ENCODE results near the gene LRRC49.

Gene LRRC49

GRCh38 chr15:70947351-70948335, 55.0 kb downstream of the LRRC49 start:
- H2AFZ ChIP-seq (ENCODE audit: low read depth, low read length): no peak overlapping the region
- H3K4me1 ChIP-seq (ENCODE audit: insufficient read depth, low read length): no peaks in the 10 kb centered on the region; the same call in 1 of the 2 replicates
- ATAC-seq (ENCODE audit: insufficient read depth, low read depth) (no peak), DNase-seq (no peak)
- no peaks in the 10 kb centered on the region for H3K36me3 ChIP-seq (ENCODE audit: insufficient read depth, low read length)
- H4K20me1 ChIP-seq (ENCODE audit: insufficient read depth, low read length): no peaks in the 10 kb centered on the region
- H3K9ac ChIP-seq (ENCODE audit: low read depth, low read length): no peak overlapping the region
- no peak overlapping the region for H3K27ac ChIP-seq (ENCODE audit: low read length)
- H3K27me3 ChIP-seq (ENCODE audit: insufficient read depth, low read length, poor library complexity): no peaks in the 10 kb centered on the region
- no peak overlapping the region for H3K4me2 ChIP-seq (ENCODE audit: insufficient read depth, low read length)
- TF ChIP-seq, protein P1, sequence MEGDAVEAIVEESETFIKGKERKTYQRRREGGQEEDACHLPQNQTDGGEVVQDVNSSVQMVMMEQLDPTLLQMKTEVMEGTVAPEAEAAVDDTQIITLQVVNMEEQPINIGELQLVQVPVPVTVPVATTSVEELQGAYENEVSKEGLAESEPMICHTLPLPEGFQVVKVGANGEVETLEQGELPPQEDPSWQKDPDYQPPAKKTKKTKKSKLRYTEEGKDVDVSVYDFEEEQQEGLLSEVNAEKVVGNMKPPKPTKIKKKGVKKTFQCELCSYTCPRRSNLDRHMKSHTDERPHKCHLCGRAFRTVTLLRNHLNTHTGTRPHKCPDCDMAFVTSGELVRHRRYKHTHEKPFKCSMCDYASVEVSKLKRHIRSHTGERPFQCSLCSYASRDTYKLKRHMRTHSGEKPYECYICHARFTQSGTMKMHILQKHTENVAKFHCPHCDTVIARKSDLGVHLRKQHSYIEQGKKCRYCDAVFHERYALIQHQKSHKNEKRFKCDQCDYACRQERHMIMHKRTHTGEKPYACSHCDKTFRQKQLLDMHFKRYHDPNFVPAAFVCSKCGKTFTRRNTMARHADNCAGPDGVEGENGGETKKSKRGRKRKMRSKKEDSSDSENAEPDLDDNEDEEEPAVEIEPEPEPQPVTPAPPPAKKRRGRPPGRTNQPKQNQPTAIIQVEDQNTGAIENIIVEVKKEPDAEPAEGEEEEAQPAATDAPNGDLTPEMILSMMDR (IDR thresholded peaks at IDR 0.05; ENCODE audit: borderline replicate concordance, extremely low read depth, low read length, poor library complexity, severe bottlenecking): no peak
- TF ChIP-seq EZH2 (IDR thresholded peaks at IDR 0.05; ENCODE audit: borderline replicate concordance, low read depth, low read length, severe bottlenecking): no peak
- no peaks in the 10 kb centered on the region for H3K9me3 ChIP-seq (ENCODE audit: insufficient read depth, low read length, severe bottlenecking)
- H3K4me3 ChIP-seq (ENCODE audit: low read depth in 1 of 2, low read length in 2 of 2): no peak overlapping the region
- no peaks in the 10 kb centered on the region for H3K79me2 ChIP-seq (ENCODE audit: insufficient read depth, low read length)

DNA sequence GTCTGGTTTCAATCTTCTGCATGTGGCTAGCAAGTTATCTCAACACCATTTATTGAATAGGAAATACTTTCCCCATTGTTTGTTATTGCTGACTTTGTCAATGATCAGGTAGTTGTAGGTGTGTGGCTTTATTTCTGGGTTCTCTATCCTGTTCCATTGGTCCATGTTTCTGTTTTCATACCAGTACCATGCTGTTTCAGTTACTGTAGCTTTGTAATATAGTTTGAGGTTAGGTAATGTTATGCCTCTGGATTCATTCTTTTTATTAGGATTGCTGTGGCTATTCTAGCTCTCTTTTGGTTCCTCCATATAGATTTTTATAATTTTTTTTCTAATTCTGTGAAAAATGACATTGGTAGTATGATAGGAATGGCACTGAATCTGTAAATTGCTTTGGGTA, 58.3 kb downstream of the LRRC49 start:
- no peaks in the 10 kb centered on the region for H3K79me2 ChIP-seq (ENCODE audit: insufficient read depth, low read length)
- H3K36me3 ChIP-seq (ENCODE audit: insufficient read depth, low read length): no peaks in the 10 kb centered on the region
- H3K9me3 ChIP-seq (ENCODE audit: insufficient read depth, low read length, severe bottlenecking): no peaks in the 10 kb centered on the region
- TF ChIP-seq, protein P1 (IDR thresholded peaks at IDR 0.05; ENCODE audit: borderline replicate concordance, extremely low read depth, low read length, poor library complexity, severe bottlenecking): no peak
- TF ChIP-seq EZH2 (IDR thresholded peaks at IDR 0.05; ENCODE audit: borderline replicate concordance, low read depth, low read length, severe bottlenecking): no peak
- H3K4me3 ChIP-seq (ENCODE audit: low read depth in 1 of 2, low read length in 2 of 2): no peak overlapping the region
- H3K4me2 ChIP-seq (ENCODE audit: insufficient read depth, low read length): no peak overlapping the region
- H3K27ac ChIP-seq (ENCODE audit: low read length): no peak overlapping the region
- ATAC-seq (ENCODE audit: insufficient read depth, low read depth) (no peak), DNase-seq (no peak)
- H3K9ac ChIP-seq (ENCODE audit: low read depth, low read length): no peak overlapping the region
- H4K20me1 ChIP-seq (ENCODE audit: insufficient read depth, low read length): no peaks in the 10 kb centered on the region
- H3K4me1 ChIP-seq (ENCODE audit: insufficient read depth, low read length): no peaks in the 10 kb centered on the region; the same call in 1 of the 2 replicates
- no peaks in the 10 kb centered on the region for H3K27me3 ChIP-seq (ENCODE audit: insufficient read depth, low read length, poor library complexity)
- no peak overlapping the region for H2AFZ ChIP-seq (ENCODE audit: low read depth, low read length)

GRCh38 chr15:70954171-70954570, 61.5 kb downstream of the LRRC49 start:
- Histone ChIP-seq H3K27me3 (ENCODE audit: insufficient read depth, low read length, poor library complexity) (no peaks in the 10 kb centered on the region), H4K20me1 (ENCODE audit: insufficient read depth, low read length) (no peaks in the 10 kb centered on the region), H3K4me3 (ENCODE audit: low read depth in 1 of 2, low read length in 2 of 2) (no peak overlapping the region), H3K4me1 (ENCODE audit: insufficient read depth, low read length) (no peaks in the 10 kb centered on the region), H3K4me2 (ENCODE audit: insufficient read depth, low read length) (no peak overlapping the region), H3K9ac (ENCODE audit: low read depth, low read length) (no peak overlapping the region), H3K36me3 (ENCODE audit: insufficient read depth, low read length) (no peaks in the 10 kb centered on the region), H3K27ac (ENCODE audit: low read length) (no peak overlapping the region), H3K79me2 (ENCODE audit: insufficient read depth, low read length) (no peaks in the 10 kb centered on the region), H3K9me3 (ENCODE audit: insufficient read depth, low read length, severe bottlenecking) (no peaks in the 10 kb centered on the region), H2AFZ (ENCODE audit: low read depth, low read length) (no peak overlapping the region)
- DNase-seq (no peak), ATAC-seq (ENCODE audit: insufficient read depth, low read depth) (no peak)
- TF ChIP-seq EZH2 (IDR thresholded peaks at IDR 0.05; ENCODE audit: borderline replicate concordance, low read depth, low read length, severe bottlenecking): no peak
- TF ChIP-seq, protein P1 (IDR thresholded peaks at IDR 0.05; ENCODE audit: borderline replicate concordance, extremely low read depth, low read length, poor library complexity, severe bottlenecking): no peak

Data from DND-41 (cell line).